Activated CD4-positive, alpha-beta T cell treated with anti-CD3 and anti-CD28 coated beads, Interleukin-2, amount 10 ng/mL, durations not matched to agents 24 days and 14 days (primary cell): ENCODE data around the gene PDE12. TPM values are rescaled to one million over a fixed set of nuclear protein-coding genes. Genes with fewer than 3 reads are reported as not detected.

Source experiments
- DNase-seq: peaks from one replicate; pipeline ENCODE4 v3.0.0; 2022
- H3K27ac Mint-ChIP-seq: one replicate; pipeline ENCODE4 v1.8.0; 2022; ENCODE audit warnings: mild to moderate bottlenecking, mixed read lengths
- H3K27me3 Mint-ChIP-seq: one replicate; pipeline ENCODE4 v1.8.0; 2022; ENCODE audit warnings: mixed read lengths
- H3K36me3 Mint-ChIP-seq: one replicate; pipeline ENCODE4 v1.8.0; 2022; ENCODE audit warnings: low read depth, mild to moderate bottlenecking, mixed read lengths
- H3K4me1 Mint-ChIP-seq: one replicate; pipeline ENCODE4 v1.8.0; 2021; ENCODE audit warnings: mixed read lengths
- H3K4me3 Mint-ChIP-seq: one replicate; pipeline ENCODE4 v1.8.0; 2022; ENCODE audit warnings: mild to moderate bottlenecking, moderate library complexity, mixed read lengths
- H3K9me3 Mint-ChIP-seq: one replicate; pipeline ENCODE4 v1.8.0; 2021; ENCODE audit warnings: mixed read lengths
- intact Hi-C: fragments of 100-400 bp; cut with micrococcal nuclease; formaldehyde crosslinking; loops from one replicate; pipeline ENCODE4 v1.15.1; 2023
- total RNA-seq: library from RNA; stranded (reverse); gene quantifications from 2 replicates; pipeline ENCODE4 v1.2.3, GENCODE V29; 2022

The PDE12 gene
- total RNA-seq, 1 donor from 2014 or later = 34.4 TPM

DNA sequence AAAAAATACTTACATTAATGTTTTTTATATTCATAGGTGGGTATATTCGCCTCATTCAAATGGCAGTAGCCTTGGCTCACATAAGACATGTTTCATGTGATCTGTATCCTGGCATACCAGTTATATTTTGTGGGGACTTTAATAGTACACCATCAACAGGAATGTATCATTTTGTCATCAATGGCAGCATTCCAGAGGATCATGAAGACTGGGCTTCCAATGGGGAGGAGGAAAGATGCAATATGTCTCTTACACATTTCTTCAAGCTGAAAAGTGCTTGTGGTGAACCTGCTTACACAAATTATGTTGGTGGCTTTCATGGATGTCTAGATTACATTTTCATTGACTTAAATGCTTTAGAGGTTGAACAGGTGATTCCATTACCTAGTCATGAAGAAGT is 3.5 kb downstream of the PDE12 start:
- DNase-seq = no peak
- Mint-ChIP-seq H3K4me3 (peak overlapping the region; percentile 39), H3K27me3 (no peaks in the 10 kb centered on the region), H3K27ac (no peak overlapping the region), H3K4me1 (peaks cover 44% of the 10 kb centered on the region), H3K36me3 (peaks cover 42% of the 10 kb centered on the region), H3K9me3 (no peaks in the 10 kb centered on the region)
- intact Hi-C loops = loop anchor here (5.0 kb wide), 2 partner anchors 133 to 332 kb away; partner anchors contain the start of genes APPL1 and DENND6A

- no peak for DNase-seq
- peaks cover 1% of the 10 kb centered on the region for H3K4me1 Mint-ChIP-seq
- no peak overlapping the region for H3K27ac Mint-ChIP-seq
- peaks cover 44% of the 10 kb centered on the region for H3K36me3 Mint-ChIP-seq
- intact Hi-C loops = no loop called here
- no peak overlapping the region for H3K4me3 Mint-ChIP-seq
- no peaks in the 10 kb centered on the region for H3K9me3 Mint-ChIP-seq
- H3K27me3 Mint-ChIP-seq = no peaks in the 10 kb centered on the region
These were observed 13.9 kb downstream of the PDE12 start for GRCh38 chr3:57569859-57570450.

DNA sequence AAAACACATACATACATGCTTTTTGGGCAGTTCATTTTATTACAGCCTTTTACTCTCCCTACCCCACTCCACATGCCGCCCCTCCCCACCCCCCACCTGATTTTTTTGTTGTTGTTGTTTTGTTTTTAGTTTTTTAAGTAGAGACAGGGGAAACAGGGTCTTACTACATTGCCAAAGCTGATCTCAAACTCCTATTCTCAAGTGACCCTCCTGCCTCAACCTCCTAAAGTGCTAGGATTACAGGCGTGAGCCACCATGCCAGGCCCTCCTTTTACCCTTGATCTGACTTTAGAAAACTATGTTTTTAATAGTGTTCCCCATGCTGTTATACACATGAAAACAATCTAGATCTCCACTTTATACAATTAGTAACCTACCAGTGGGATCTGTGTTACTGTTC is 14.8 kb downstream of the PDE12 start:
- Mint-ChIP-seq H3K27ac (peak overlapping the region; percentile 29), H3K9me3 (no peaks in the 10 kb centered on the region), H3K4me1 (peaks cover 1% of the 10 kb centered on the region), H3K36me3 (peaks cover 48% of the 10 kb centered on the region), H3K27me3 (no peaks in the 10 kb centered on the region), H3K4me3 (no peak overlapping the region)
- intact Hi-C loops = no loop called here
- no peak for DNase-seq

- Mint-ChIP-seq H3K27me3 (no peaks in the 10 kb centered on the region), H3K4me3 (no peak overlapping the region), H3K36me3 (peaks cover 53% of the 10 kb centered on the region), H3K27ac (no peak overlapping the region), H3K9me3 (no peaks in the 10 kb centered on the region), H3K4me1 (peaks cover 8% of the 10 kb centered on the region)
- DNase-seq = no peak
- intact Hi-C loops = no loop called here
These were observed 16.0 kb downstream of the PDE12 start for GRCh38 chr3:57572096-57572495.

- H3K36me3 Mint-ChIP-seq = peaks cover 56% of the 10 kb centered on the region
- H3K27me3 Mint-ChIP-seq = no peaks in the 10 kb centered on the region
- no peak for DNase-seq
- intact Hi-C loops = no loop called here
- H3K4me1 Mint-ChIP-seq = peaks cover 13% of the 10 kb centered on the region
- no peak overlapping the region for H3K27ac Mint-ChIP-seq
- H3K9me3 Mint-ChIP-seq = no peaks in the 10 kb centered on the region
- no peak overlapping the region for H3K4me3 Mint-ChIP-seq
These were observed 20.0 kb downstream of the PDE12 start for GRCh38 chr3:57575966-57576626.

DNA sequence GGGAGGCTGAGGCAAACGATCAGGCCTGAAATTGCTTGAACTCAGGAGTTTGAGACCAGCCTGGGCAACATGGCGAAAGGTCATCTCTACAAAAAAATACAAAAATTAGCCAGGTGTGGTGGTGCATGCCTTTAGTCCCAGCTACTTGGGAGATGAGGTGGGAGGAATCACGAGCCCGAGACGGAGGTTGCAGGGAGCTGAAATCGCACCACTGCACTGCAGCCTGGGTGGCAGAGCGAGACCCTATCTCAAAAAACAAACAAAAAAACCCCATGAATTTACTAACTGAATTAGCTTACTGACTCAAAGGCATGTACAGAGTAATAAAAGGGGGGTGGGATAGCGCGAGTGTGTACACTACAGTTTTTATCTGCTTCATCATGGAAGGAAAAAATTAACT is 21.7 kb downstream of the PDE12 start:
- DNase-seq = no peak
- intact Hi-C loops = no loop called here
- peak overlapping the region; percentile 34 for H3K27ac Mint-ChIP-seq
- H3K4me3 Mint-ChIP-seq = no peak overlapping the region
- no peaks in the 10 kb centered on the region for H3K9me3 Mint-ChIP-seq
- H3K36me3 Mint-ChIP-seq = peaks cover 48% of the 10 kb centered on the region
- peaks cover 13% of the 10 kb centered on the region for H3K4me1 Mint-ChIP-seq
- no peaks in the 10 kb centered on the region for H3K27me3 Mint-ChIP-seq

DNA sequence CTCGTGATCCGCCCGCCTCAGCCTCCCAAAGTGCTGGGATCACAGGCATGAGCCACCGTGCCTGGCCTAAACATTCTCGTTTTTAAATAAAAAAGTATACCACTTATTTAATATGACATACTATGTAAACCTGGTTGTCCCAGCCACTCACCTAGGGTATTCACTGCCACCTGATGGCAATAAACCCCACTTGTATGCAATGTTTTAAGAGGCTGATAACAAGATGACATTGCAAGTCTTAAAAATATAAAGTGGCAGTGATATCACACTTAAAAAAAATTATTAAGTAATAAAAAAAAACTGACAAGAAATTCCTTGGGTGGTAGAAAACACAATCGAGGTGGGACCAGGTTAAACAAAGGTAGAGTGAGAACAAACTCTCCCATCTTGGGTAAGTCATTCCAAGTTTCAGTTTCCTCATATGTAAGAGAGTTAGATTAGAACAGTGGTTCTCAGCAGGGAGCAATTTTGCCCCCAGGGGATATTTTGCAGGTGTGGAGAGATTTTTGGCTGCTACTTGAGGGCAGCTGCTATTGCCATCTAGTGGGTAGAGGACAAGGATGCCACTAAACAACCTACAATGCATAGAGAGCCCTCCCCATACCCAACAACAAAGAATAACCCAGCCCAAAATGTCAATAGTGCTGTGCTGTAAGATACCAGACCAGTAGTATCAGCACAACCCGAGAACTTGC is 26.5 kb downstream of the PDE12 start:
- no peak for DNase-seq
- intact Hi-C loops = no loop called here
- Mint-ChIP-seq H3K4me3 (no peak overlapping the region), H3K27ac (no peak overlapping the region), H3K4me1 (peaks cover 16% of the 10 kb centered on the region), H3K9me3 (no peaks in the 10 kb centered on the region), H3K27me3 (no peaks in the 10 kb centered on the region), H3K36me3 (peaks cover 41% of the 10 kb centered on the region)

DNA sequence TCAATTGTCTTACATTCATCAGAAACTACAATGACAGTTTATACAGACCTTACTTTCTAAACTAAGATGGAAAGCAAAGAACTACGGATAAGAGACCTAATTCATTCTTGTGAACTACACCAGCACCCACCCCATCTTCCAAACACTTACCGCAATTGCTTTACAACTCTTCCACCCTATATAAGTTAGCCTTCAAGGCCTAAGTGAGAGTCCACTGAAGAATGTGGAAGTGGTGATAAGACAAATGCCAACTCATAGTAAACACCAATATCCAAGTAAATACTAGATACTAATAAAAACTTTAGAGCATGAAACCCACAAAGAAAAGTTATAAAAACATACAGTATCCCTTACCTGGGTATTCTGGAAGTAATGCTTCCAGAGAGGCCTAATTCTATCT is 27.5 kb downstream of the PDE12 start:
- Mint-ChIP-seq H3K4me1 (peaks cover 14% of the 10 kb centered on the region), H3K4me3 (no peak overlapping the region), H3K36me3 (peaks cover 34% of the 10 kb centered on the region), H3K27me3 (no peaks in the 10 kb centered on the region), H3K9me3 (no peaks in the 10 kb centered on the region), H3K27ac (no peak overlapping the region)
- no peak for DNase-seq
- intact Hi-C loops = no loop called here

DNA sequence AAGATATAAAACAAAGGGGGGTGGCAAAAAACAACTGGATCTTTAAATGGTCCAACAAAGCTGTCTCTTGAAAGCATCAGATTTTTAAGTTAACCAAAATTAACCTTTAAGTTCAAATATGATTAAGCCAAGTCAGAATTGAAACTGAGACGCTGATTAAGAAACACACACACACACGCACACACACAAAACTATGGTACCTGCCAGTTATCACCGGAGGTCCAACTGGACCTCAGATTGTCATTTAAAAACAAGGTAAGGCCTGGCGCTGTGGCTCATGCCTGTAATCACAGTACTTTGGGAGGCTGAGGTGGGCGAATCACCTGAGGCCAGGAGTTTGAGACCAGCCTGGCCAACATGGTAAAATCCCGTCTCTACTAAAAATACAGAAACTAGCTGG is 30.7 kb downstream of the PDE12 start:
- no peak overlapping the region for H3K4me3 Mint-ChIP-seq
- H3K27me3 Mint-ChIP-seq = no peaks in the 10 kb centered on the region
- DNase-seq = no peak
- H3K27ac Mint-ChIP-seq = no peak overlapping the region
- intact Hi-C loops = no loop called here
- H3K4me1 Mint-ChIP-seq = peaks cover 16% of the 10 kb centered on the region
- no peaks in the 10 kb centered on the region for H3K9me3 Mint-ChIP-seq
- H3K36me3 Mint-ChIP-seq = peaks cover 31% of the 10 kb centered on the region

DNA sequence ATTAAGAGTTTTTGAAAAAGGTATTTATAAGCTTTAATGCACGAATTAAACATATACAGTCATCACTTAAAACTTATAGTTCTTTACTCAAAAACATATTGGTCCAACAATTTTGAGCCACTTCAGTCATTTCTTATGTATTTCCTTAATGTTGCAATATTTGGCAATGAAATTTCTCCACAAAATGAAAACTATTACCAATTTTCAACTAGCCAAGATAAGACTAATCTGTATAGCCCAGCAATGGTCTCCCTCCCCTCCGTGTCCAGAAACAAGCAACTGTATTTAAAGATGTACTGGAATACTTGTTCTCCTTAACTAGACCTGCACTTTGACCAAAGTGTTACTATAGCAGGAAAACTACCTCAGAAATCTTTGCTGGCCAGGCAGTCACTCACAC is 31.8 kb downstream of the PDE12 start:
- Mint-ChIP-seq H3K27ac (no peak overlapping the region), H3K36me3 (peaks cover 28% of the 10 kb centered on the region)
- intact Hi-C loops = no loop called here

GRCh38 chr3:57592306-57592705 is 36.2 kb downstream of the PDE12 start:
- no peak for DNase-seq
- Mint-ChIP-seq H3K4me3 (no peak overlapping the region), H3K4me1 (peaks cover 23% of the 10 kb centered on the region), H3K27ac (no peak overlapping the region), H3K36me3 (peaks cover 20% of the 10 kb centered on the region), H3K9me3 (no peaks in the 10 kb centered on the region), H3K27me3 (no peaks in the 10 kb centered on the region)
- intact Hi-C loops = no loop called here

More for the DNA sequence above, 31.8 kb downstream of the PDE12 start:
- no peaks in the 10 kb centered on the region for H3K27me3 Mint-ChIP-seq
- H3K9me3 Mint-ChIP-seq = no peaks in the 10 kb centered on the region
- peaks cover 18% of the 10 kb centered on the region for H3K4me1 Mint-ChIP-seq
- no peak overlapping the region for H3K4me3 Mint-ChIP-seq
- no peak for DNase-seq

GRCh38 chr3:57594144-57594543 is 38.1 kb downstream of the PDE12 start:
- H3K36me3 Mint-ChIP-seq = peaks cover 29% of the 10 kb centered on the region
- no peak overlapping the region for H3K27ac Mint-ChIP-seq
- intact Hi-C loops = no loop called here
- H3K27me3 Mint-ChIP-seq = no peaks in the 10 kb centered on the region
- DNase-seq = no peak
- peaks cover 31% of the 10 kb centered on the region for H3K4me1 Mint-ChIP-seq
- peak overlapping the region; percentile 87 for H3K4me3 Mint-ChIP-seq
- no peaks in the 10 kb centered on the region for H3K9me3 Mint-ChIP-seq

DNA sequence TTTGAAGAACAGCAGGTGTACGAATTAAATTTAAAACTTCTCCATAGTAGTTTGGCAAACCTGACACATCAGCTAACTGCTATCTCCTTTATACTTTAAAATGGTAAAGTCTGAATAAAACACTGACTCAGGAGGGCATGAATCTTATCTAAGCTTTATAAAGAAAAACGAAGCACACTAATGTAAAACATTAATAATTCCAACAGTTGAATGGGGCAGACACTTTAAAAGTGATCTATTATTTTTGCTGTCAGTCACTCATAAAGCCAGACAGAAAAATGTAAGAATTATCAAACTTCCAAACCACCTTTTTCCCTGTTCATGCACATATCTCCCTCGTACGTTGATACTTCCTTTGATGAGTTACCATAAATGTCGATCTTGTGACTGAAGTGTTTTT is 38.5 kb downstream of the PDE12 start:
- Mint-ChIP-seq H3K9me3 (no peaks in the 10 kb centered on the region), H3K36me3 (peaks cover 31% of the 10 kb centered on the region), H3K4me1 (peaks cover 34% of the 10 kb centered on the region), H3K27me3 (no peaks in the 10 kb centered on the region), H3K27ac (no peak overlapping the region), H3K4me3 (peak overlapping the region; percentile 87)
- no peak for DNase-seq
- intact Hi-C loops = no loop called here

DNA sequence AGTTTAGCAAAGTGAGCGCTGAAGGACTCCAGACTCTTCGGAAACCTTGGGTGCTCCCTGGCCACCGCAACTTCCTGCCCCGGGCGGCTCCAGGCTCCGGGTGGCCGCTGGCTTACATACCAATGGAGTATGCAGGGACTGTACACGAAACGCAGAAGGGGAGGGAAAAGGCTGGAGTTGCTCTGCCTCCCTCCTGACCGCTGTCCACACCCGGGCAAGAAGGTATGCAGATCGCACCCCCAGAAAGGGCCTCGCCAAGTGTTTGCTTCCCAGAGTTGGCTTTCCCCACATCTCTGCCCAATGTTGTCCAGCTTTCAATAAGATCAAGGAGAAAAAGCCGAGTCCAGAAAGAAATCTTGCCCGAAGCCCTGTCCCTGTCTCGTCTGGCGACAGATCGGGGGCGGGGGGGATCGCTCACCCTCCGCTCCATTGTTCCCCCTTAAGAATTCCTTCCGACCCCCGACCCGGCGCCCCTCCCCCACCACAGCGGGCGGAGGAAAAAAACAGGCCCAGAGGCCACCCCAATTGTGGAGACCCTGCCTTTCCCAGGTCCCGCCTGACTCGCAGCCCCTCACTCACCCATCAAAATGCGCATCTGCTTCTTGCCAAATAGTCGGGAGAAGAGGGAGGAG is 40.5 kb downstream of the PDE12 start:
- intact Hi-C loops = loop anchor here (1.0 to 5.0 kb wide), 6 partner anchors 40 to 1039 kb away; partner anchors contain the start of genes APPL1, CCDC66, HTD2 and PDE12
- Mint-ChIP-seq H3K4me1 (peaks cover 33% of the 10 kb centered on the region), H3K36me3 (peaks cover 34% of the 10 kb centered on the region), H3K4me3 (peak overlapping the region; percentile 87), H3K27me3 (no peaks in the 10 kb centered on the region), H3K9me3 (no peaks in the 10 kb centered on the region), H3K27ac (peak overlapping the region; percentile 99)
- peak; percentile 92 for DNase-seq
